Panc1 (cell line): ENCODE results near the gene IDI2.

Experiments used
- POLR2AphosphoS5 ChIP-seq: IDR thresholded peaks from 2 replicates; pipeline ENCODE4 v1.6.1; 2012; ENCODE audit warnings: mild to moderate bottlenecking, low read depth, low read length, moderate library complexity
- TF ChIP-seq, protein P1 (sequence below): fragments of 450-650 bp; IDR thresholded peaks from 2 replicates; pipeline ENCODE4 v1.5.1; 2017; ENCODE audit warnings: mild to moderate bottlenecking

DNA sequence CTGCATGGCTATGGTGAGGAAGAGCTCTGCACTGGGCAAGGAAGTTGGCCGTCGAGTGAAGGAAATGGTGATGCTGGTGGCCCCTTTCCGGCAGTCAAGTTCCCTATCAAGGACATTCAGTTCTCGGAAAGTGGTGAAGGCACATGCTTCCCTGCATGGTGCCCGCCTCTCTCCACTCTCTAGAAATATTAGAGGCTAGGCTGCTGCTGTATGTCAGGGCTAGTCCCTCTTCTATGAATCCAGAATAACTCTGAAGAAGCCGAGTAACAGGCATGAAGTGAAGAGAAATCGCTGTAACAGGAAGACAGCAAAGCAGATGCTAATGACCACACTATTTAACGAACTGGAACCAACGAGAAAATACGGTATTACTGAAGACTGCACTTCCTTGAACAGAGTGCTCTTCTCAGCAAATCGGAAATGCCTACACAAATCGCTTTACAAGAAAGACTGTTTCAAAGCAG, 17.9 kb upstream of the IDI2 start:
- TF ChIP-seq, protein P1, sequence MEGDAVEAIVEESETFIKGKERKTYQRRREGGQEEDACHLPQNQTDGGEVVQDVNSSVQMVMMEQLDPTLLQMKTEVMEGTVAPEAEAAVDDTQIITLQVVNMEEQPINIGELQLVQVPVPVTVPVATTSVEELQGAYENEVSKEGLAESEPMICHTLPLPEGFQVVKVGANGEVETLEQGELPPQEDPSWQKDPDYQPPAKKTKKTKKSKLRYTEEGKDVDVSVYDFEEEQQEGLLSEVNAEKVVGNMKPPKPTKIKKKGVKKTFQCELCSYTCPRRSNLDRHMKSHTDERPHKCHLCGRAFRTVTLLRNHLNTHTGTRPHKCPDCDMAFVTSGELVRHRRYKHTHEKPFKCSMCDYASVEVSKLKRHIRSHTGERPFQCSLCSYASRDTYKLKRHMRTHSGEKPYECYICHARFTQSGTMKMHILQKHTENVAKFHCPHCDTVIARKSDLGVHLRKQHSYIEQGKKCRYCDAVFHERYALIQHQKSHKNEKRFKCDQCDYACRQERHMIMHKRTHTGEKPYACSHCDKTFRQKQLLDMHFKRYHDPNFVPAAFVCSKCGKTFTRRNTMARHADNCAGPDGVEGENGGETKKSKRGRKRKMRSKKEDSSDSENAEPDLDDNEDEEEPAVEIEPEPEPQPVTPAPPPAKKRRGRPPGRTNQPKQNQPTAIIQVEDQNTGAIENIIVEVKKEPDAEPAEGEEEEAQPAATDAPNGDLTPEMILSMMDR, result no peak
- no peak for TF ChIP-seq POLR2AphosphoS5
